ENCODE measurements around the gene AKAP8L.

DNA sequence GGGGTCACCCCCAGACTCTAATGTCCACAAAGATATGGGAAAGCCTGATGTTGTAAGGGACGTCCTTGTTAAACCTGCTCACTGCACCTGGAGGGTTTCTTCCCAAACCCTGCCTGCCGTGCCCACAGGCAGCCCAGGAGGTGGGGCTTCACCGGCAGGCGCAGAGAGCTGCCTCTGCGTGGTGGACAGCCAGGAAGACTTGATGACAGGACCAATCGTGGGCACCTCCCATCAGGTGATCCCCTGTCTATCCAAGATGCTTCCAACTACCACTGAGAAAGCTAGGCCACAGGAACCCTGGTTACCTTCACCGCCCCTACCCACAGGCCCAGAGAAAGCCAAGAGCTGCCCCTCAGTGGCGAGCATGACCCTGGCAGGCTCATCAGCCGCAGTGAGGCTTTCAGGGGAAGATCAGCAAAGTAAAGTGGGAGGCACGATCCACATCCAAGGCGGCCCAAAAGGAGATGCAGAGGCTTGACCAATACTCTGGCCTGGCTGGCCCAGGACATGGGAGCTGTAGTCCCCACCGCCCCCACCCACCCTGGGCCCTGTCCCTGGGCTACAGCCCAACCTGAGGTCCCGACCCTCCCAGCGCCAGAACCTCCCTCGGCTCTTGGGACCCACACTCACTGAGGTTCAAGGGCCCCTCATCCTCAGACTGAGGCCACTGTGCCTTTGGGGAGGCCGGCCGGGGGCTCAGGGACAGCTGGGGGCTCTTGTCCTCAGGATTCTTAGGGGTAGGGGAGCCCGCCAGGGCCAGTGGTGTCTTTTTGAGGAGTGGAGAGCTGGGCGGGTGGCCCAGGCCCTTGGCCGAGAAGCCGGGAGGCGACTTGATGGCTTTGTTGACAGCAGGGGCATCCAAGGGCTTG lies 10.4 kb upstream of the AKAP8L start:
- TF ChIP-seq POLR2AphosphoS5 (IDR thresholded peaks at IDR 0.05) (no peak), CTCF (IDR thresholded peaks at IDR 0.05 in 8 of 11, conservative IDR thresholded peaks at IDR 0.05 in 3 of 11) (no peak)

Data from spleen (tissue), 7 donors.